GM12872 (cell line): Measurements from ENCODE around the gene MGAT4A.

Source experiments
- TF ChIP-seq, protein P1 (sequence below): IDR thresholded peaks from 3 replicates; pipeline ENCODE4 v1.5.1; 2011; ENCODE audit warnings: low read depth, mild to moderate bottlenecking, low read length, moderate library complexity; ENCODE audit not compliant: insufficient read depth

Gene MGAT4A

DNA sequence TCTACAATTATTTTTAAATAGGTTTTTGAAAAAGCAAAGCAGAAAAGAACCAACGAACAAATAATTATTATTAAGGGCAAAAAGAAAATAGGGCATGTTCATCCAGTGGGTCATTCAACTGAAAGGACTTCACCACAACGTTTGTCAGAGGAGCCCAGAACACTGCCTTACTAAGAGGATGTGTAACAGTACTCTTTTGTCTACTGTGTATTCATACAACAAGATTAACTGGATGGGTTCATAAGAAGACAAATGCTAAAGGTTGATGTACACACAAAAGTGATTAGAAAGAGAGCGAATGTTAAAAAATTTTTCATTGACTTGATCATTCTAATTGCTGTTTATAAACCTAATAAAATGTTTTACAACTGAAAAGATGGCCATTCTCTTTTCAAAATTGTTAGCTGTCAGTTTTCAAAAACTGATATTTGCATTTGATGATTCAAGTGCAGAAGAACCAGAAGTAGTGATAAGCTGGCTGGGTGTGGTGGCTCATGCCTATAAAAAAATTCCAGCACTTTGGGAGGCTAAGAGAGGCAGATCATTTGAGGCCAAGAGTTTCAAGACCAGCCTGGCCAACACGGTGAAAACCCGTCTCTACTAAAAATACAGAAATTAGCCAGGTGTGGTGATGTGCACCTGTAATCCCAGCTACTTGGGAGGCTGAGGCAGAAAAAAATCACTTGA is 33.1 kb downstream of the MGAT4A start:
- TF ChIP-seq, protein P1, sequence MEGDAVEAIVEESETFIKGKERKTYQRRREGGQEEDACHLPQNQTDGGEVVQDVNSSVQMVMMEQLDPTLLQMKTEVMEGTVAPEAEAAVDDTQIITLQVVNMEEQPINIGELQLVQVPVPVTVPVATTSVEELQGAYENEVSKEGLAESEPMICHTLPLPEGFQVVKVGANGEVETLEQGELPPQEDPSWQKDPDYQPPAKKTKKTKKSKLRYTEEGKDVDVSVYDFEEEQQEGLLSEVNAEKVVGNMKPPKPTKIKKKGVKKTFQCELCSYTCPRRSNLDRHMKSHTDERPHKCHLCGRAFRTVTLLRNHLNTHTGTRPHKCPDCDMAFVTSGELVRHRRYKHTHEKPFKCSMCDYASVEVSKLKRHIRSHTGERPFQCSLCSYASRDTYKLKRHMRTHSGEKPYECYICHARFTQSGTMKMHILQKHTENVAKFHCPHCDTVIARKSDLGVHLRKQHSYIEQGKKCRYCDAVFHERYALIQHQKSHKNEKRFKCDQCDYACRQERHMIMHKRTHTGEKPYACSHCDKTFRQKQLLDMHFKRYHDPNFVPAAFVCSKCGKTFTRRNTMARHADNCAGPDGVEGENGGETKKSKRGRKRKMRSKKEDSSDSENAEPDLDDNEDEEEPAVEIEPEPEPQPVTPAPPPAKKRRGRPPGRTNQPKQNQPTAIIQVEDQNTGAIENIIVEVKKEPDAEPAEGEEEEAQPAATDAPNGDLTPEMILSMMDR: no peak

DNA sequence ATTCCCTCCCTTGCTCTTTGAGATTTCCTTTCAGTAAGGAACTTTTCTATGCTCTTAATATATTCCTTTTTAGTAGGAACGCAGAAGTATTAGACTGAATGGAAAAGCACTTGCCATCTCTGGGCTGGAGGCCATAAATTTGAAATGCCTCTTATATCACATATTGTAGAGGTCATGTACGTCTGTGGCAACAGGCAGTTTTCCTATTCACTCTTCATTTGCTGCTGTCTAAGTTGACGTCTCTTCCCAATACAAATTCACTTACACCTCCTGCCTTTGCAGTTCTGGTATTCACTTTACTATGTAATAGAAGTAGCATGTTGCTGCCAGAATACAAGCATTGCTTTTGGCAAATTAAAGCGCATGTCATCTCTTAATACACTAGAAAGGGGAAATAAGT is 34.7 kb downstream of the MGAT4A start:
- TF ChIP-seq, protein P1: no peak

DNA sequence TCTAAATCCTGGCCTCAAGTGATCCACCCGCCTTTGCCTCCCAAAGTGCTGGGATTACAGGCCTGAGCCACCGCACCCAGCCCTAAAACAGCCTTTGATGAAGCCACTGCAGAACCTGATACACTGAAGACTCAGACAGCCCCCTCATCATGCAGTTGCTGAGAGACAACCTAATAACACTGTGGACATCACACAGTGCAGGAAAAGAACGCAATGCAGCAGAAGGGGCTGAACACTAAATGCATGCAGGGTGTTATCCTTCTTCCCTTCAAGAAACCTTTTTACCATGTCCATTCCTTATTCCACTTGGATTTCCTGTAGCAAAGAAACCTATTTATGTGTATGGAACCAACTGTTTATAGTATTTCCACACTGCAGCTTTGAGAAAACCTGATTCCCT is 35.7 kb downstream of the MGAT4A start:
- TF ChIP-seq, protein P1: no peak

DNA sequence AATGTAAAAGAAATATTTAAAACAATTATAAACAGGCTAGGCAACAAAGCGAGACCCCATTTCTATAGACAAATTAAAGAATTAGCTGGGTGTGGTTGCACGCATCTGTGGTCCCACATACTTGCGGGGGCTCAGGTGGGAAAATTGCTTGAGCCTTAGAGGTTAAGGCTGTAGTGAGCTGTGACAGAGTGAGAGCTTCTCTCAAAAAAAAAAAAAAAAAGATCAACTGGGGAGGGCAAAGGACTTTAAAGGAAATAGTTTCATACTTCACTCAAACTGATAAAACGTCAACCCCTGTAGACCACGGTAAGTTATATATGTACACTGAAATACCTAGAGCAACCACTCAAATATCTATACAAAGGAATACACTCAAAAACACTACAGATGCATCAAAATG is 37.5 kb downstream of the MGAT4A start:
- TF ChIP-seq, protein P1: no peak

DNA sequence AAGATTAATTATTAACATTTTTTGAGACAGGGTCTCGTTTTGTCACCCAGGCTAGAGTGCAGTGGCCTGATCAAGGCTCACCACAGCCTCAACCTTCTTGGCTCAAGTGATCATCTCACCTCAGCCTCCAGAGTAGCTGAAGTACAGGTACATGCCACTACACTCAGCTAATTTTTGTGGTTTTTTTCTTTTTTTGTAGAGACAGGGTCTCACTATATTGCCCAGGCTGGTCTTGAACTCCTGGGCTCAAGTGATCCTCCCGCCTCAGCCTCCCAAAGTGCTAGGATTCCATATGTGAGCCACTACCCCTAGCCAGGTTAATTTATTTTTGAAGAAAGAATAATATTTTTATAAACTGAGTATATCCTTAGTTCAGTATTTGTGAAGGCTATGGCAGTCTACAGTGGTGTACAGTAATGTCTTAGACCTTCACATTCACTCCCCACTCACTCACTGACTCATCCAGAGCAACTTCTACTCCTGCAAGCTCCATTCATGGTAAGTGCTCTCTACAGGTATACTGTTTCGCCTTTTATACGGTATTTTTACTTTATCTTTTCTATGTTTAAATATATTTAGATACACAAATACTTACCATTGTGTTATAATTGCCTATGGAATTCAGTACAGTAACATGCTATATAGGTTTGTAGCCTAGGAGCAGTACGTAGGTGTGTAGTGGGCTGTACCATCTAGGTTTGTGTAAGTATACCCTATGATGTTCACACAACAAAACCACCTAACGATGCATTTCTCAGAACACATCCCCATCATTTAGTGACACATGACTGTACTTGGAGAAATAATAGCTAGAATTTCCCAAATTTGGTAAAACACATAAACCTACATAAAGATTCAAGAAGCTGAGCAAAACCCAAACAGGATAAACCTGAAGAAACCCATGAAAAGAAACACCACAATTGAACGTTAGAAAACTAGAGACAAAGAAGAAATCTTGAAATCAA is 38.6 kb downstream of the MGAT4A start:
- TF ChIP-seq, protein P1: no peak

DNA sequence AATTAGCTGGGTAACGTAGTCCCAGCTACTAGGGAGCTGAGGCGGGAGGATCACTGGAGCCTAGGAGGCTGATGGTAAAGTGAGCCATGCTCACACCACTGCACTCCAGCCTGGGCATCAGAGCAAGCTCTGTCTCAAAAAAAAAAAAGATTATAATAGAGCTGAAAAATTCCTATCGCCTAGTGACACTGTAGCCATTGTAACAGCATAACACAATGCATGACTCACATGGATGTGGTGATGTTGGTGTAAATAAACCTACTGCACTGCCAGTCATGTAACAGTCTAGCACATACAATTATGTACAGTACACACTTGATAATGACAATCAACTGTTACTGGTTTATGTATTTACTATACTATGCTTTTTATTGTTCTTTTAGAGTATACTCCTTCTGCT is 39.6 kb downstream of the MGAT4A start:
- TF ChIP-seq, protein P1: no peak
